Measurements from ENCODE around the gene CHAC1. TPM values are rescaled to one million over a fixed set of nuclear protein-coding genes. Genes with fewer than 3 reads are reported as not detected.

Gene CHAC1
- total RNA-seq, 6 experiments from 2014 or later: 0.22 to 11.6 (median 0.97) TPM

- Histone ChIP-seq H3K27ac (peak overlapping the region; percentile 51 to 89 (median 86)), H3K4me1 (peaks cover 0 to 31% (median 9%) of the 10 kb centered on the region in 4 donors), H3K4me3 (no peak overlapping the region), H3K27me3 (no peaks in the 10 kb centered on the region), H3K36me3 (no peaks in the 10 kb centered on the region), H3K9me3 (no peaks in the 10 kb centered on the region)
- ATAC-seq (no peak), DNase-seq (no peak)
- no peak for TF ChIP-seq CTCF (IDR thresholded peaks at IDR 0.05)
- no peak for TF ChIP-seq POLR2A (IDR thresholded peaks at IDR 0.05)
- intact Hi-C loops (cut with DNase I): no loop called here
- WGBS (ENCODE audit: insufficient coverage, low coverage, low lambda C conversion rate, missing lambda C conversion rate): 72% methylated on average over 18 of the region's 21 CpGs
Observed at GRCh38 chr15:40948706-40949473, 4.4 kb upstream of the CHAC1 start.

DNA sequence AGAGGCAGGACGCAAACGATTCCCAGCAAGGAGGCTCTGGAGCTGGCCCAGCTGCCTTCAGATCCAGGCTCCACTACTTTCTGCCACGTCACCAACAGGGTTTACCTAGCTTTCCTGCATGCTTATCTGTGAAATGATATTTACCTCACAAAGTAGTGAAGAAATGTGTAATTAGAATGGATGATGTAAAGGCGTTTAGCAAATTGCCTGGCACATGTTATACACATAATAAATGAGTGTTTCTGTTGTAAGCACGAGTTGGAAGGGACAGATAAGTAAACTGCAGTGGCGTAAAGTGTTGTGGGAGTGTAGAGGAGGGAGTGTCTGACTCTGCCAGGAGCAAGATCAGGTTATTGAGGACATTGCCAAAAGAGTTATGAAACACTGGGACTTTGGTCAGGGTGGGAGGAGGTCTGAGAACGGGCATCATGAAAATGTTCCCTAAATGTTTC is 3.5 kb upstream of the CHAC1 start:
- peak in 1 of 3 donors; percentile 83 for DNase-seq
- Histone ChIP-seq H3K4me3 (no peak overlapping the region), H3K4me1 (peaks cover 0 to 29% (median 9%) of the 10 kb centered on the region in 4 donors), H3K27me3 (no peaks in the 10 kb centered on the region), H3K27ac (peak overlapping the region; percentile 51 to 89 (median 86)), H3K36me3 (no peaks in the 10 kb centered on the region), H3K9me3 (no peaks in the 10 kb centered on the region)
- TF ChIP-seq CTCF (IDR thresholded peaks at IDR 0.05): no peak
- no peak for TF ChIP-seq POLR2A (IDR thresholded peaks at IDR 0.05)
- peak; percentile 68 to 79 (median 74) for ATAC-seq
- WGBS (ENCODE audit: insufficient coverage, low coverage, low lambda C conversion rate, missing lambda C conversion rate): 23% methylated on average over 7 of the region's 7 CpGs
- intact Hi-C loops (cut with DNase I): no loop called here

GRCh38 chr15:40951764-40952163 is 1.5 kb upstream of the CHAC1 start:
- Histone ChIP-seq H3K4me3 (no peak overlapping the region), H3K36me3 (no peaks in the 10 kb centered on the region), H3K4me1 (peaks cover 0 to 22% (median 7%) of the 10 kb centered on the region in 4 donors), H3K27me3 (no peaks in the 10 kb centered on the region), H3K9me3 (no peaks in the 10 kb centered on the region), H3K27ac (peak overlapping the region in 1 of 3 donors; percentile 80)
- TF ChIP-seq POLR2A (IDR thresholded peaks at IDR 0.05) (no peak), CTCF (IDR thresholded peaks at IDR 0.05) (no peak)
- DNase-seq (no peak), ATAC-seq (no peak)
- intact Hi-C loops (cut with DNase I): no loop called here
- WGBS (ENCODE audit: insufficient coverage, low coverage, low lambda C conversion rate, missing lambda C conversion rate): 75% methylated on average over 4 of the region's 4 CpGs

DNA sequence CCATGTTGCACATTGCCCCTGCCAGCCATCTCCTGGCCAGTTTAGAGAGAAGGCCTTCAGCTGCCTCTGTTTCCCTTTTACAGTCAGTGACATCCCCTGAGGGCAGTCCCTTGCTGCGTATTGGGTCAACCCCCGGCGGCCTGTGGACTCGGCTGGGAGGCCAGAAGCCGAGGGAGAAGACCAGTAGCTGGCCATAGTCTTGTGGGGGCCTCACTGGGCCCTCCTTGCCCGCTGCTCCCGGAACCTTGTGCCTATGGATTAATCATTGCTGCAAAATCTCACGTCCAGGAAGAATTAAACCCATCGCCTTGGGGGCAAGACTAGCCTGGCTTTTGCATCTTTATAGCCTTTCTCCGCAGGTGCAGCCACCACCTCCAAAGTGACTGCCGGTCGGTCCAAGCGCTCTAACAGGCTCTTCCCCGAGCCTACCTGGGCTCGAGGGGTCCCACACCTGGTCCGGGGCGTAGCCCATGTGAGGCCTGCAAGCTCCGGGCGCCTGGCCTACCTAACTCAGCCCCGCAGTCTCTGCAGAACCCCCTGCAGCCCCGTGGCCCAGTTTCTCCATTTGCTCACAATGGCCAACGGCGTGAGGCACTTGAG is 870 bp upstream of the CHAC1 start:
- DNase-seq (no peak), ATAC-seq (peak in 1 of 4 donors; percentile 3)
- H3K4me3 ChIP-seq: peak overlapping the region; percentile 56 to 76 (median 72)
- H3K27me3 ChIP-seq: no peaks in the 10 kb centered on the region
- no peaks in the 10 kb centered on the region for H3K9me3 ChIP-seq
- H3K27ac ChIP-seq: peak overlapping the region in 2 of 3 donors; percentile 80 to 89
- H3K36me3 ChIP-seq: no peaks in the 10 kb centered on the region
- H3K4me1 ChIP-seq: peaks cover 0 to 22% (median 7%) of the 10 kb centered on the region in 4 donors
- intact Hi-C loops (cut with DNase I): no loop called here
- 40% methylated on average over 2 of the region's 23 CpGs for WGBS (ENCODE audit: insufficient coverage, low coverage, low lambda C conversion rate, missing lambda C conversion rate)
- TF ChIP-seq POLR2A (IDR thresholded peaks at IDR 0.05) (no peak), CTCF (IDR thresholded peaks at IDR 0.05) (no peak)

Data from right lobe of liver (tissue), 6 donors.